Activated naive CD4-positive, alpha-beta T cell treated with anti-CD3 and anti-CD28 coated beads for 36 hours (primary cell): Measurements from ENCODE around the gene IL31. TPM values are rescaled to one million over a fixed set of nuclear protein-coding genes. Genes with fewer than 3 reads are reported as not detected.

Source experiments
- CTCF ChIA-PET: fragments of 350-600 bp; sonication (Branson Sonifier 250); formaldehyde crosslinking; loops from one replicate; lab custom pipeline; 2021; ENCODE audit warnings: antibody characterized with exemption; lab: Charles Lee
- DNase-seq: peaks from one replicate; pipeline ENCODE4 v3.0.0-alpha.2; 2020
- H3K27ac Mint-ChIP-seq: one replicate; pipeline ENCODE4 v1.8.0; 2021; ENCODE audit warnings: mild to moderate bottlenecking, mixed read lengths
- H3K27me3 Mint-ChIP-seq: one replicate; pipeline ENCODE4 v1.8.0; 2021; ENCODE audit warnings: low read depth, mixed read lengths
- H3K36me3 Mint-ChIP-seq: one replicate; pipeline ENCODE4 v1.8.0; 2021; ENCODE audit warnings: low read depth, mixed read lengths
- H3K4me1 Mint-ChIP-seq: one replicate; pipeline ENCODE4 v1.8.0; 2021; ENCODE audit warnings: low read depth, mixed read lengths
- H3K4me3 Mint-ChIP-seq: one replicate; pipeline ENCODE4 v1.8.0; 2021; ENCODE audit warnings: mild to moderate bottlenecking, moderate library complexity, mixed read lengths
- H3K9me3 Mint-ChIP-seq: one replicate; pipeline ENCODE4 v1.8.0; 2021; ENCODE audit warnings: mixed read lengths
- intact Hi-C: fragments of 100-400 bp; cut with micrococcal nuclease; formaldehyde crosslinking; loops from one replicate; pipeline ENCODE4 v1.15.1; 2023
- total RNA-seq, 2 experiments: library from RNA; stranded (reverse); gene quantifications; one replicate each; pipeline ENCODE4 v1.2.3, GENCODE V29; 2021

IL31 gene
- not detected for total RNA-seq

DNA sequence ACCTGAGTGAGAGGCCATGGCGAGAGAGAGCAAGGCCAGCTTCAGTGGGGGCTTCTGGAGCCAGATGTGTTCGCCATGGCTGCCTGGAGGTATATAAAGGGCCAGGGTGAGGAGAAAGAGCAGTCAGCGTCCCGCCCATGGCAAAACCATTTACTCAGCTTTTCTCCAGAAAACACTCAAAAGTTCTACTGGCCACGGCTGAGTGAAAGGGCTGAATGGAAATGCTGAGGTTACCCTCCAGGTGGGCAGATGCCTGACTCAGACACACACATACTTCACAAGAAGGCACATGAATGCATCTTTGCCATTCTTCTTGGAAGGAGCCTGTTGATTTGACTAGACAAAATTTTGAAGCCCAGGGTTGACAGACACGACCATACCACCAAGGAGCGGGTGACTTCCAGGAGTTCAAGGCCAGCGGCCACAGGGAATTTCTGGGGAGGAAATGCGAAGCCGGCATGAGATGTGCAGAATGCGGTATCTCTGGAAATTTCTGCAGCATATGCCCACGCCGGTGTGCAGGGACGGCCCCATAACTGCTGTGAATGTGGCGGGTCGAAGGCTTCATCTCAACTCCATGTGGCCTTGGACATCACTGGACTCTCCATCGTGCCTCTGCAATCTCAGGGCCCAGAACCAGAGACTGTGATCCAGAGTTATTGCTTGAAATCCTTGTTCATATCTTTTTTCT lies at the start of gene IL31:
TSS of gene IL31 (minus strand) at position 67 of the 691 bp plus-strand sequence. CDS start at position 18, 49 bp downstream.
- no peaks in the 10 kb centered on the region for H3K4me1 Mint-ChIP-seq
- no peaks in the 10 kb centered on the region for H3K36me3 Mint-ChIP-seq
- intact Hi-C loops: no loop called here
- CTCF ChIA-PET: interaction anchor here (0.8 to 0.9 kb wide), 2 partner anchors 13 to 850 kb away, joined by 3 to 4 read pairs; no protein-coding TSS in a partner anchor
- no peak within 1 kb of the TSS for H3K27ac Mint-ChIP-seq
- no peak for DNase-seq
- no peaks in the 10 kb centered on the region for H3K27me3 Mint-ChIP-seq
- H3K9me3 Mint-ChIP-seq: no peaks in the 10 kb centered on the region
- no peak within 1 kb of the TSS for H3K4me3 Mint-ChIP-seq

DNA sequence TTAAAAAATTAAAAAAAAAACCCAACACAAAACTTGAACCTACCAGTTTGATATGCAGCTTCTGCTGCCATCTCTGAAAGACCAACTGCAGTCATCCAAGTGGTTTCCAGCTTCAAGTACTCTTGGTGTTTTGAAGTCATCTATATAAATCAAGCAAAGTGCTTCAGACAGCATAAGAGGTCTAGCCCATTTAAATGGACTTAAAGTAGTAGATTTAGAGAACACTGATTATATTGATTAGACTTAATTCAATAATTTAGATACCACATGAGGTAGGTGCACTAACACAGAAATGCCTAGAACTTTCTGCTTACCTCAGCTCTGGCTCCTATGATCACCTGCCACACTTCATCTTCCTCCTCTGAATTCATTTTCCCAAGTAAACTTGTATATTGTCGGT lies 42.4 kb upstream of the IL31 start:
- H3K4me1 Mint-ChIP-seq: peaks cover 10% of the 10 kb centered on the region
- H3K36me3 Mint-ChIP-seq: peaks cover 33% of the 10 kb centered on the region
- no peak overlapping the region for H3K4me3 Mint-ChIP-seq
- no peak for DNase-seq
- CTCF ChIA-PET: interaction anchor here (0.7 to 0.9 kb wide), 2 partner anchors 141 to 175 kb away, joined by 3 to 4 read pairs; no protein-coding TSS in a partner anchor
- intact Hi-C loops: no loop called here
- H3K27ac Mint-ChIP-seq: no peak overlapping the region
- H3K9me3 Mint-ChIP-seq: no peaks in the 10 kb centered on the region
- H3K27me3 Mint-ChIP-seq: no peaks in the 10 kb centered on the region

DNA sequence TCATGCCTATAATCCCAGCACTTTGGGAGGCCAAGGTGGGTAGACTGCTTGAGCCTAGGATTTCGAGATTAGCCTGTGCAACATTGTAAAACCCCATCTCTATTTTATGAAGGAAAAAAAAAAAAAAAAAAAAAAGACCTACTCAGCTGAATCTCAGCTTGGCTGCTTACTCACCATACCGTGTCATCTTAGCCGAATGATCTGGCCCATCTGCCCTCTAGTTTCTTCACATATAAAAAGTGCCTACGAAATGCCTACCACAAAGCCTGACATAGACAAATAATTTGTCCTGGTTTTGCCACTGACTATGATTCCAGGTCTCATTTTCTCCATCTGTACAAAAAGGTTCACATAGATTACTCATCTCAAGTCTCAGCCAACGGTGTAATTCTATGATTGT lies 41.8 kb upstream of the IL31 start:
- Mint-ChIP-seq H3K9me3 (no peaks in the 10 kb centered on the region), H3K4me1 (peaks cover 4% of the 10 kb centered on the region), H3K4me3 (no peak overlapping the region), H3K27ac (no peak overlapping the region), H3K36me3 (peaks cover 32% of the 10 kb centered on the region), H3K27me3 (no peaks in the 10 kb centered on the region)
- no peak for DNase-seq
- CTCF ChIA-PET: interaction anchor here (0.7 to 0.9 kb wide), 2 partner anchors 141 to 176 kb away, joined by 3 to 4 read pairs; no protein-coding TSS in a partner anchor
- intact Hi-C loops: no loop called here

DNA sequence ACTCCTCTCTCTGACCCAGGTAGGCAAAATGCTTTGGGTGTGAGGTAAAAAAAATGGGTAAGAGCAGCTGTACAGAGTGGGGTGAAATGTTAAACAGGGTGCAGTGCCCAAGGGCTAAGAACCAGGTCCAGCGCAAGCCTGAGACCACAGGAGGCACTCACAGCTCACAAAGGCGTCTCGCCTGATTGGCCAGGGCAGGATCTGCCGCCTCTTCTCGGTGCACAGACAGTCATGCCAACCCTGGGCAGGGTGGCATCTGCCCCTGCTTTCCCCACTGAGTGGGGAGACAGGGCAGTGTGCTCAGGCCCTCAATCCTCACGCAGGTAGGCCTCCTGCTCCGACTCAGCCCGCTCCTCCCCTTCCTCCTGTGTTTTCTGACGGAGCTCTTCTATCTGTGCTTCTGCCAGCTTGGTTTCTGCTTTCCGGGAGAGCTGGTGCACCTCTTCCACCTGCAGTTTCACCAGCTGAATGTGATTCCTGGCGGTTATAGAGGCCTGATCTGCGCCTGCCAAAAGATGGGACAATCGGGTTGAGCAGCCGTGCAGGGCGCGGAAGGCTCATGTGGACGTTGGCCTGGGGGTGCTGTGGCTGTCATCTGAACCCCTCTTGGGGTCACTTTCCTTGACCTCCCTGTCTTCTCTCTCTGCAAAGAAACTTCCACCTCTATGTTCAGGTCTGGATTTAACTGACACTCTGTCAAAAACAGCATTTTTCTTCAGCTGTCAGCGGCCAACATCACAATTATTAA lies 34.2 kb upstream of the IL31 start:
- Mint-ChIP-seq H3K4me1 (peaks cover 8% of the 10 kb centered on the region), H3K27ac (no peak overlapping the region), H3K9me3 (no peaks in the 10 kb centered on the region), H3K4me3 (no peak overlapping the region), H3K36me3 (peaks cover 20% of the 10 kb centered on the region), H3K27me3 (peaks cover 10% of the 10 kb centered on the region)
- intact Hi-C loops: no loop called here
- CTCF ChIA-PET: interaction anchor here (0.6 to 1.2 kb wide), 2 partner anchors 15 to 300 kb away, joined by 3 read pairs; no protein-coding TSS in a partner anchor
- no peak for DNase-seq

DNA sequence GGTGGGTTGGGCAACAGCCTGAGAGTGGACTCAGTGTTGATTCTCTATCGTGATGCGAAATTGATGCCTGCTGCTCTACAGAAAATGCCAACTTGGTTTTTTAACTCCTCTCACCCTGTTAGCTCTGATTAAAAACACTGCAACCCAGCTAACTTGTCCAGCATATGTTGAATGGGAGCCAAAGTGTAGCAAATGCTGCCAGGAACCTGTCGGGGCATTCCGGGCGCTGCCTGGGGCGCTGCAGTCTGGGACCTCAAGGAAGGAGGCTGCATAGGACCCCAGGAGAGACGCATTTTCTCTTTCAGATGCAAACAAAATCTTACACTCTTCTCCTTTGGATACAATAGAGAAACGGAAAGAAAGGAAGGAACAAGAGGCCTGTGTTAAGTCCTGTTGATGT lies 33.4 kb upstream of the IL31 start:
- CTCF ChIA-PET: no interaction called here
- H3K36me3 Mint-ChIP-seq: peaks cover 20% of the 10 kb centered on the region

DNA sequence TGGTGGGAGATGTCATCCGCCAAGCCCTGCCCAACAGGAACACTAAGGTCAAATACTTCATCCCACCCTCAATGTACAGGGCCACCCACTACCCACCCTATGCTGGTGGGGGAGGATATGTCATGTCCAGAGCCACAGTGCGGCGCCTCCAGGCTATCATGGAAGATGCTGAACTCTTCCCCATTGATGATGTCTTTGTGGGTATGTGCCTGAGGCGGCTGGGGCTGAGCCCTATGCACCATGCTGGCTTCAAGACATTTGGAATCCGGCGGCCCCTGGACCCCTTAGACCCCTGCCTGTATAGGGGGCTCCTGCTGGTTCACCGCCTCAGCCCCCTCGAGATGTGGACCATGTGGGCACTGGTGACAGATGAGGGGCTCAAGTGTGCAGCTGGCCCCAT lies 33.0 kb upstream of the IL31 start:
- DNase-seq: no peak
- CTCF ChIA-PET: no interaction called here
- peaks cover 16% of the 10 kb centered on the region for H3K36me3 Mint-ChIP-seq
- no peak overlapping the region for H3K27ac Mint-ChIP-seq
- H3K9me3 Mint-ChIP-seq: no peaks in the 10 kb centered on the region
- no peak overlapping the region for H3K4me3 Mint-ChIP-seq
- H3K27me3 Mint-ChIP-seq: peaks cover 10% of the 10 kb centered on the region
- peaks cover 15% of the 10 kb centered on the region for H3K4me1 Mint-ChIP-seq
- intact Hi-C loops: no loop called here

More for the DNA sequence above, 33.4 kb upstream of the IL31 start:
- no peak for DNase-seq
- intact Hi-C loops: no loop called here
- Mint-ChIP-seq H3K9me3 (no peaks in the 10 kb centered on the region), H3K4me1 (peaks cover 14% of the 10 kb centered on the region), H3K27me3 (peaks cover 10% of the 10 kb centered on the region), H3K4me3 (no peak overlapping the region), H3K27ac (no peak overlapping the region)

DNA sequence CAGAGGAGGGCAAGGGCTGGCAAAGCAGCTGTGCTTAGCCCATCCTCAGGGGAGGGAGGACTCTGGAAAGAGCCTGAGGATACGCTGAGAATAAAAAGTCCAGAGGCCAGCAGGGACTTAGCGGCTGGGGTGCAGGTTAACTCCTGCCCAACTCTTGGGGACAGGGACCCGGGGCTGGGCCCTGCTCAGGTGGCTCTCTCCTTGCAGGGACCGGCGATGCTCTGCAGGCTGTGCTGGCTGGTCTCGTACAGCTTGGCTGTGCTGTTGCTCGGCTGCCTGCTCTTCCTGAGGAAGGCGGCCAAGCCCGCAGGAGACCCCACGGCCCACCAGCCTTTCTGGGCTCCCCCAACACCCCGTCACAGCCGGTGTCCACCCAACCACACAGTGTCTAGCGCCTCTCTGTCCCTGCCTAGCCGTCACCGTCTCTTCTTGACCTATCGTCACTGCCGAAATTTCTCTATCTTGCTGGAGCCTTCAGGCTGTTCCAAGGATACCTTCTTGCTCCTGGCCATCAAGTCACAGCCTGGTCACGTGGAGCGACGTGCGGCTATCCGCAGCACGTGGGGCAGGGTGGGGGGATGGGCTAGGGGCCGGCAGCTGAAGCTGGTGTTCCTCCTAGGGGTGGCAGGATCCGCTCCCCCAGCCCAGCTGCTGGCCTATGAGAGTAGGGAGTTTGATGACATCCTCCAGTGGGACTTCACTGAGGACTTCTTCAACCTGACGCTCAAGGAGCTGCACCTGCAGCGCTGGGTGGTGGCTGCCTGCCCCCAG lies 32.3 kb upstream of the IL31 start:
- intact Hi-C loops: no loop called here
- H3K27me3 Mint-ChIP-seq: peaks cover 10% of the 10 kb centered on the region
- H3K4me3 Mint-ChIP-seq: no peak overlapping the region
- peaks cover 15% of the 10 kb centered on the region for H3K4me1 Mint-ChIP-seq
- DNase-seq: no peak
- CTCF ChIA-PET: interaction anchor here (1.0 kb wide), 1 partner anchor 8 kb away, joined by 5 read pairs; no protein-coding TSS in a partner anchor
- no peak overlapping the region for H3K27ac Mint-ChIP-seq
- no peaks in the 10 kb centered on the region for H3K9me3 Mint-ChIP-seq
- H3K36me3 Mint-ChIP-seq: peaks cover 12% of the 10 kb centered on the region

DNA sequence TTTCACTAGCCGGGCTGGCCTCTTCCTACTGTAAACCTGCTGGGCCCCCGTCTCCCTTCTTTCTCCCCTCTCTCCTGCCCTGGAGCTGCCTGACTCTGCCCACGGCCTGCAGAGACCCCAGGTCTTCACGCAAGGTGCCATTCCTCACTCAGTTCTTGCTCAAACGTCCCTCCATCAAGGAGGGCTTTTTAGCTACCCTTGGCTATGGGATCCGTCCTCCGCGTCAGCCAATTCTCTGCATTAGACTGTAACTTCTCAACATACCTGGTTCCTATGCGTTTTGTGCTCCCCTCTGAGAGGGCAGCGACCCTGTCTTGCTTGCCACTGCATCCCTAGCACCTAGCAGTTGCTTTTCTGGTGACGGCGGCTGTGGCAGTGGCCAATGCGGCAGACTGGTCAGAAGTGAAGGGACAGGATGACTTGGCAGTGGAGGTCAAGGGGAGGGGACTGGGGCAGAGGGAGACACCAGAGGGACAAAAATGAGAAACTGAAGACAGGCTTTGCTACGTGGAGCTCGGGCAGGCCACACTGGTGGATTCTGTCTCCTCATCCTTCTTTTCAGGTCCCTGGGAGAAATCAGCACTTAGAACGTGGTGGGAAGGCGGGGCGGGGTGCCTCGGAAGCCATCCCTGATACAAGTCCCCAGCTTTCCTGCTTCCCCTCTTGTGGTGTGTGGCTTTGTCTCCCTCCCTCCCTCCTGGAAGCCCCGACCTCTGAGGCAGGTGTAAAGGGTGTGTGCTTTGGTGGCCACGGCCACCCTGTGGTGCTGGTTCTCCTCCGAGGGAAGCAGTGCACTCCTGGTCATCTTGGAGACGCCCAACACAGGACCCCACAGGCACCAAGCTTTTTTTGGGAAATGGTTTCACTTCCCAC lies 31.3 kb upstream of the IL31 start:
- Mint-ChIP-seq H3K9me3 (no peaks in the 10 kb centered on the region), H3K4me1 (peaks cover 15% of the 10 kb centered on the region), H3K27ac (no peak overlapping the region), H3K36me3 (peaks cover 10% of the 10 kb centered on the region), H3K27me3 (peaks cover 10% of the 10 kb centered on the region), H3K4me3 (peak overlapping the region; percentile 65)
- intact Hi-C loops: no loop called here
- CTCF ChIA-PET: interaction anchor here (1.0 to 1.1 kb wide), 2 partner anchors 9 to 82 kb away, joined by 3 to 5 read pairs; no protein-coding TSS in a partner anchor
- DNase-seq: no peak

DNA sequence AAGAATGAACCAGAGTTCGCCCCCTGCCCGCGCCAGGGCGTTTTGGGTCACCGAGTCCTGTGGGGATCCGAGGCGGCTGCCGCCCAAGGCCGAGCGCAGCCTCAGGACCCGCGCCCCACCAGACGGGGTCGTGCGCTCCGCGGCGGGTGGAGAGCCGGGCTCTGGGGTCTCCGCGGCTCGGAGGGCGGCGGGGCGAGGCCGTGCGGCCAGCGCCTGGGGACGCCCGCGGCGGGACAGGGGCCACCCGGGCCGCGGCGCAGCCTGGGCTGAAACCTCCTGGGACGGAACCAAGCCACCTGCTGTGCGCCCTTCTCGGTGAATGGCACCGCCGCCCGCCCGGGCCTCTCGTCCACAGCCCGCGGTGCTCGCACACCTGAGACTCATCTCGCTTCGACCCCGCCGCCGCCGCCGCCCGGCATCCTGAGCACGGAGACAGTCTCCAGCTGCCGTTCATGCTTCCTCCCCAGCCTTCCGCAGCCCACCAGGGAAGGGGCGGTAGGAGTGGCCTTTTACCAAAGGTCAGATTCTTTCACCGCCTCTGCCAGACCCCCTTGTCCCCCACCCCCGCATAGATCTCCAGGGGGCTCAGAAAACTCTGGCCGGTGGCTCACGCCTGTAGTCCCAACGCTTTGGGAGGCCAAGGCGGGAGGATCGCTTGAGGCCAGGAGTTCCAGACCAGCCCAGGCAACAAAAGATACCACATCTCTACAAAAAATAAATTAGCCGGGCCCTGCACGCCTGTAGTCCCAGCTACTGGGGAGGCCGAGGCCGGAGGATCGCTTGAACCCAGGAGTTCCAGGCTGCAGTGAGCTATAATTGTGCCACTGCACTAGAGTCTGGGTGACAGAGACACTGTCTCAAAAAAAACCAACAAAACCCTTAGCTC lies 30.4 kb upstream of the IL31 start:
- no peak overlapping the region for H3K27ac Mint-ChIP-seq
- H3K36me3 Mint-ChIP-seq: peaks cover 7% of the 10 kb centered on the region
- peaks cover 10% of the 10 kb centered on the region for H3K27me3 Mint-ChIP-seq
- peak; percentile 7 for DNase-seq
- H3K4me1 Mint-ChIP-seq: peaks cover 15% of the 10 kb centered on the region
- CTCF ChIA-PET: interaction anchor here (1.1 kb wide), 1 partner anchor 81 kb away, joined by 3 read pairs; no protein-coding TSS in a partner anchor
- H3K4me3 Mint-ChIP-seq: peak overlapping the region; percentile 60
- intact Hi-C loops: loop anchor here (5.0 kb wide), 1 partner anchor 63 kb away; the partner anchor contains the start of gene VPS33A
- H3K9me3 Mint-ChIP-seq: no peaks in the 10 kb centered on the region

DNA sequence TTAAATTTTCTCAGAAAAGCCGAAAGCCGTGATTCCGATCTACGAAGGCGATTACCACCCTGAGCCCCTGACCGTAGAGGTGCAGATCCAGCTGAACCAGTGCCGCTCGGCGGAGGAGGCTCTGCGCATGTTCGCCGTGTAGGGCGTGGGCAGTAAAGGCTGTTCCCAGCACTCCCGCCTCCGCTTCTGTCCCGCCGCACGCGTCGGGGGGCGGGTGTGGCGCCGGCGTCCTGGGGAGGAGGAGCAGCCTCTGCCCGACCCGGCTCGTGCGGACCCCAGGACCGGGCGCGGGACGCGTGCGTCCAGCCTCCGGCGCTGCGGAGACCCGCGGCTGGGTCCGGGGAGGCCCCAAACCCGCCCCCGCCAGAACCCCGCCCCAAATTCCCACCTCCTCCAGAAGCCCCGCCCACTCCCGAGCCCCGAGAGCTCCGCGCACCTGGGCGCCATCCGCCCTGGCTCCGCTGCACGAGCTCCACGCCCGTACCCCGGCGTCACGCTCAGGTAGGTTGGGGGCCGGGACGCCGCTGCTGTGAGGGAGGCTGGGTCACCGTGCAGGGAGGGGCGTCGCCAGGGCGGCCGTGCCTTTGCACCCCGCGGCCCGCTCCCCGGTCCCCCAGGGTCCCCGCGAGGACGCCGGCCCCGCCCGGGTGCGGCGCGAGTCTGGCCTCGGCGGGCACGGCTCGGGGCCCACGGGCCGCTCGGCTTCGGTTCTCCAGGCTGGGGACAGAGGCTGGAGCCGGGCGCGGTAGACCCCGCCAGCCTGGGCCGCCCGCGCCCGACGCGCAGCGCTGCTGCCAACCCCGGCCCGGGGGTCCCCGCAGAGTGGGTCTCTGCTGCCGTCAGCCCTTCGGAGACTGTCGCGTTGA lies 29.5 kb upstream of the IL31 start, which contains the start of gene B3GNT4:
TSS of gene B3GNT4 (plus strand) at position 409 of the 866 bp plus-strand sequence. CDS start 910 bp downstream, outside the sequence.
- CTCF ChIA-PET: interaction anchor here (0.6 kb wide), 1 partner anchor 79 kb away, joined by 3 read pairs; no protein-coding TSS in a partner anchor
- DNase-seq: peak; percentile 68
- Mint-ChIP-seq H3K4me1 (peaks cover 15% of the 10 kb centered on the region), H3K27me3 (peaks cover 10% of the 10 kb centered on the region), H3K4me3 (peak within 1 kb of the TSS; percentile 73), H3K27ac (no peak within 1 kb of the TSS), H3K9me3 (no peaks in the 10 kb centered on the region), H3K36me3 (peaks cover 5% of the 10 kb centered on the region)
- intact Hi-C loops: loop anchor here (1.0 to 5.0 kb wide), 2 partner anchors 23 to 64 kb away; partner anchors contain the start of genes DIABLO and VPS33A
